GM12874 (cell line): ENCODE measurements around the gene WDR87.

Experiments used
- CTCF ChIP-seq: IDR thresholded peaks from 2 replicates; pipeline ENCODE4 v1.5.1; 2011; ENCODE audit warnings: low read depth, mild to moderate bottlenecking, control low read depth, low read length, moderate library complexity; ENCODE audit not compliant: insufficient read depth

The WDR87 gene

GRCh38 chr19:37936166-37936565 is 29.8 kb upstream of the WDR87 start:
- no peak for TF ChIP-seq CTCF

- no peak for TF ChIP-seq CTCF
These were observed 28.9 kb upstream of the WDR87 start for GRCh38 chr19:37935341-37935740.

GRCh38 chr19:37933937-37934358 is 27.6 kb upstream of the WDR87 start:
- TF ChIP-seq CTCF: no peak

- TF ChIP-seq CTCF: no peak
These were observed 26.9 kb upstream of the WDR87 start for GRCh38 chr19:37932985-37933936.

- no peak for TF ChIP-seq CTCF
These were observed 25.7 kb upstream of the WDR87 start for GRCh38 chr19:37931881-37932655.

GRCh38 chr19:37930416-37930815 is 24.0 kb upstream of the WDR87 start:
- TF ChIP-seq CTCF: no peak

GRCh38 chr19:37929355-37929923 is 23.0 kb upstream of the WDR87 start:
- no peak for TF ChIP-seq CTCF
